Fibroblast of lung (primary cell): ENCODE results near the gene MSH3.

Experiments
- EZH2 ChIP-seq: IDR thresholded peaks from 2 replicates; pipeline ENCODE4 v1.5.1; 2012; ENCODE audit warnings: low read length, control low read depth, mild to moderate bottlenecking; ENCODE audit errors: missing control alignments
- TF ChIP-seq, protein P1 (sequence below), 2 donors: IDR thresholded peaks in 1 of 2; conservative IDR thresholded peaks in 1 of 2; 1 replicate in 1 of 2; 2 replicates in 1 of 2; pipeline ENCODE4 v1.5.1; 2011 to 2012; ENCODE audit warnings: low read length in 2 of 2, control low read depth in 1 of 2, inconsistent platforms in 1 of 2, low read depth in 1 of 2, mild to moderate bottlenecking in 1 of 2

GRCh38 chr5:80912479-80912878 is 258.0 kb downstream of the MSH3 start:
- TF ChIP-seq, protein P1, sequence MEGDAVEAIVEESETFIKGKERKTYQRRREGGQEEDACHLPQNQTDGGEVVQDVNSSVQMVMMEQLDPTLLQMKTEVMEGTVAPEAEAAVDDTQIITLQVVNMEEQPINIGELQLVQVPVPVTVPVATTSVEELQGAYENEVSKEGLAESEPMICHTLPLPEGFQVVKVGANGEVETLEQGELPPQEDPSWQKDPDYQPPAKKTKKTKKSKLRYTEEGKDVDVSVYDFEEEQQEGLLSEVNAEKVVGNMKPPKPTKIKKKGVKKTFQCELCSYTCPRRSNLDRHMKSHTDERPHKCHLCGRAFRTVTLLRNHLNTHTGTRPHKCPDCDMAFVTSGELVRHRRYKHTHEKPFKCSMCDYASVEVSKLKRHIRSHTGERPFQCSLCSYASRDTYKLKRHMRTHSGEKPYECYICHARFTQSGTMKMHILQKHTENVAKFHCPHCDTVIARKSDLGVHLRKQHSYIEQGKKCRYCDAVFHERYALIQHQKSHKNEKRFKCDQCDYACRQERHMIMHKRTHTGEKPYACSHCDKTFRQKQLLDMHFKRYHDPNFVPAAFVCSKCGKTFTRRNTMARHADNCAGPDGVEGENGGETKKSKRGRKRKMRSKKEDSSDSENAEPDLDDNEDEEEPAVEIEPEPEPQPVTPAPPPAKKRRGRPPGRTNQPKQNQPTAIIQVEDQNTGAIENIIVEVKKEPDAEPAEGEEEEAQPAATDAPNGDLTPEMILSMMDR (conservative IDR thresholded peaks at IDR 0.05 in 1 of 2, IDR thresholded peaks at IDR 0.05 in 1 of 2; ENCODE audit: low read depth in 1 of 2, low read length in 2 of 2) = no peak
- TF ChIP-seq EZH2 = no peak
